Endothelial cell of umbilical vein (primary cell): ENCODE data around the gene INPP5A. TPM values are rescaled to one million over a fixed set of nuclear protein-coding genes. Genes with fewer than 3 reads are reported as not detected.

Experiments
- BruUV-seq: library from RNA; stranded (reverse); fragments of 400-500 nt; replicated peaks from 2 replicates; lab custom pipeline; 2021; lab: Mats Ljungman, UMichigan
- CTCF ChIA-PET: fragments of 300-600, 350-600 bp; sonication (Branson Sonifier 250); formaldehyde crosslinking; loops from one replicate; lab custom pipeline; 2021; ENCODE audit warnings: antibody characterized with exemption, inconsistent platforms; lab: Charles Lee
- POLR2A ChIA-PET: fragments of 300-600, 350-600 bp; sonication (Branson Sonifier 250); formaldehyde crosslinking; loops from one replicate; lab custom pipeline; 2021; ENCODE audit warnings: antibody characterized with exemption, inconsistent platforms; lab: Charles Lee
- DNase-seq: peaks from one replicate; pipeline ENCODE4 v3.0.0-alpha.2; 2011; ENCODE audit warnings: low read depth, low spot score
- FAIRE-seq: peaks from 2 replicates; lab custom pipeline; 2011; peaks lifted over from hg19 to GRCh38; lab: Jason Lieb, UNC
- H2AFZ ChIP-seq: 2 replicates; pipeline ENCODE4 v1.6.0; 2012; ENCODE audit warnings: low read depth, low read length, control low read depth, inconsistent platforms
- H3K27ac ChIP-seq: 2 replicates; pipeline ENCODE4 v1.5.1; 2011; ENCODE audit warnings: low read depth, mild to moderate bottlenecking, control low read depth, low read length, moderate library complexity; ENCODE audit not compliant: insufficient read depth
- H3K27me3 ChIP-seq, 2 experiments: 2 replicates each; pipeline versions ENCODE4 v1.6.0 to v1.6.1; 2011; ENCODE audit warnings: low read length in 2 of 2, mixed read lengths in 1 of 2; ENCODE audit not compliant: control insufficient read depth in 2 of 2, insufficient read depth in 2 of 2
- H3K36me3 ChIP-seq, 2 experiments: 2 replicates in 1 of 2; 3 replicates in 1 of 2; pipeline ENCODE4 v1.5.1; 2011; ENCODE audit warnings: low read length in 2 of 2, mild to moderate bottlenecking in 1 of 2, moderate library complexity in 1 of 2; ENCODE audit not compliant: control insufficient read depth in 2 of 2, insufficient read depth in 2 of 2; ENCODE audit errors: extremely low read depth in 1 of 2
- H3K4me1 ChIP-seq: 3 replicates; pipeline ENCODE4 v1.5.1; 2011; ENCODE audit warnings: mild to moderate bottlenecking, low read length; ENCODE audit not compliant: control insufficient read depth, insufficient read depth; ENCODE audit errors: extremely low read depth
- H3K4me2 ChIP-seq: 2 replicates; pipeline ENCODE4 v1.6.1; 2011; ENCODE audit warnings: low read length, control low read depth, mixed read lengths; ENCODE audit not compliant: insufficient read depth
- H3K4me3 ChIP-seq, 3 experiments: fragments of 200-600 bp in 1 of 3; sonication (generic), shearing (Covaris generic) in 1 of 3; replicated peaks in 1 of 3; 2 replicates each; pipeline ENCODE4 v1.5.1; 2011 to 2016; ENCODE audit warnings: control low read depth in 3 of 3, low read length in 3 of 3, mild to moderate bottlenecking in 2 of 3, inconsistent platforms in 1 of 3, low read depth in 1 of 3, moderate library complexity in 1 of 3; ENCODE audit not compliant: insufficient read depth in 1 of 3
- H3K79me2 ChIP-seq: 2 replicates; pipeline ENCODE4 v1.6.0; 2012; ENCODE audit warnings: low read length, inconsistent platforms; ENCODE audit not compliant: control insufficient read depth, insufficient read depth
- H3K9ac ChIP-seq: replicated peaks from 2 replicates; pipeline ENCODE3; 2011; ENCODE audit warnings: low read length, control low read depth; ENCODE audit not compliant: insufficient read depth; ENCODE audit errors: extremely low read depth
- H3K9me1 ChIP-seq: replicated peaks from 3 replicates; pipeline ENCODE4 v1.6.0; 2011; ENCODE audit warnings: mild to moderate bottlenecking, low read length; ENCODE audit not compliant: control insufficient read depth, insufficient read depth; ENCODE audit errors: extremely low read depth
- H3K9me3 ChIP-seq: replicated peaks from 2 replicates; pipeline ENCODE4 v1.5.1; 2012; ENCODE audit warnings: low read length, inconsistent platforms; ENCODE audit not compliant: control insufficient read depth, insufficient read depth
- H4K20me1 ChIP-seq: replicated peaks from 2 replicates; pipeline ENCODE3; 2011; ENCODE audit warnings: mild to moderate bottlenecking, low read length; ENCODE audit not compliant: control insufficient read depth, insufficient read depth; ENCODE audit errors: extremely low read depth
- EZH2 ChIP-seq: IDR thresholded peaks from 2 replicates; pipeline ENCODE4 v1.6.1; 2012; ENCODE audit warnings: borderline replicate concordance, low read depth, mild to moderate bottlenecking, moderate library complexity, low read length, inconsistent platforms; ENCODE audit not compliant: severe bottlenecking
- FOS ChIP-seq: IDR thresholded peaks from 2 replicates; pipeline ENCODE4 v1.6.1; 2011; ENCODE audit warnings: mild to moderate bottlenecking, low read length, moderate library complexity, borderline replicate concordance; ENCODE audit not compliant: insufficient read depth
- GATA2 ChIP-seq: IDR thresholded peaks from 2 replicates; pipeline ENCODE4 v1.7.0; 2011; ENCODE audit warnings: low read depth, mild to moderate bottlenecking, moderate library complexity, mixed read lengths, low read length; ENCODE audit not compliant: insufficient read length, insufficient read depth
- JUN ChIP-seq: IDR thresholded peaks from 2 replicates; pipeline ENCODE4 v1.6.1; 2011; ENCODE audit warnings: borderline replicate concordance, low read depth; ENCODE audit not compliant: insufficient read length, insufficient read depth
- MYC ChIP-seq: IDR thresholded peaks from one replicate; pipeline ENCODE4 v1.6.1; 2011; ENCODE audit warnings: mild to moderate bottlenecking, low read depth, low read length
- POLR2A ChIP-seq: IDR thresholded peaks from 2 replicates; pipeline ENCODE4 v1.6.1; 2012; ENCODE audit warnings: low read depth, mild to moderate bottlenecking, control low read depth, low read length
- POLR2AphosphoS5 ChIP-seq: IDR thresholded peaks from 2 replicates; pipeline ENCODE4 v1.6.1; 2012; ENCODE audit warnings: low read depth, mild to moderate bottlenecking, control low read depth, low read length, moderate library complexity; ENCODE audit not compliant: insufficient read depth
- dilution Hi-C: fragments of 300-500 bp; cut with MboI; formaldehyde crosslinking; loops from one replicate; pipeline ENCODE4 v1.15.0; 2019; ENCODE audit warnings: low sequenced_read_pairs; ENCODE audit not compliant: extremely low pct_ligation_motif_present
- intact Hi-C: fragments of 100-400 bp; cut with micrococcal nuclease; formaldehyde crosslinking; loops from one replicate; pipeline ENCODE4 v1.10.0; 2022
- polyA plus RNA-seq, 4 experiments: library from polyadenylated mRNA; depleted of rRNA in 3 of 4; stranded (reverse) in 3 of 4; unstranded in 1 of 4; fragments of >200 nt; gene quantifications; 2 replicates each; pipeline versions ENCODE4 v1.2.1 to v1.2.3, GENCODE V29; 2011 to 2012; ENCODE audit warnings: missing spikeins in 1 of 4
- total RNA-seq: library from RNA; stranded (reverse); gene quantifications from 2 replicates; pipeline ENCODE4 v1.2.3, GENCODE V29; 2021
- TF ChIP-seq, protein P1 (sequence below), 2 donors: IDR thresholded peaks; 1 replicate in 1 of 2; 2 replicates in 1 of 2; pipeline ENCODE4 v1.5.1; 2011; ENCODE audit warnings: low read length in 2 of 2, mild to moderate bottlenecking in 2 of 2, moderate library complexity in 2 of 2, control low read depth in 1 of 2, inconsistent platforms in 1 of 2, low read depth in 1 of 2; ENCODE audit not compliant: insufficient read depth in 1 of 2; ENCODE audit errors: extremely low read depth in 1 of 2
- TF ChIP-seq, protein P2 (sequence below): IDR thresholded peaks from 2 replicates; pipeline ENCODE4 v1.6.1; 2011; ENCODE audit not compliant: insufficient read depth, insufficient read length

INPP5A gene
- total and polyA plus RNA-seq, 2 donors (not counting 3 experiments of a cell fraction or from before 2014, with no cell fraction given) = 22.9 to 33.2 TPM

DNA sequence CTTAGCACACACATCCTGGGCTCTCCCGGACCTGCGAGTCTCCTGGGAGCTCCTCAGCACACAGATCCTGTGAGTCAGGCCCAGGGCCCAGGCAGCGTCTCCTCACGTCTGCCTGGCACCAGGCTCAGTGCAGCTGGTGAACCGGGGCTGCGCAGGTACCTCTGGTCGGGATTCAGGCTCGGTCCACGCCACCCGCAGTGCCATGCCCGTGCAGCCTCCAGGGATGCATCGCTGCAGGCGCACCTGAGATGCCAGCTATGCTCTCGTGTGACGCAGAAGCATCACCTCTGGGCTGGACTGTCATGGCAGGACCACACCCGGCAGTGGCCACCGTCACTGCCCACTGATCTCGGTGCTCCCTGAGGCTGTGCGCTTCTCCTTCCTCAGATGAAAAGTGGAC lies 196.3 kb downstream of the INPP5A start:
- intact Hi-C loops = no loop called here
- Histone ChIP-seq H3K27ac (no peak overlapping the region), H3K4me2 (no peak overlapping the region), H3K36me3 (no peaks in the 10 kb centered on the region), H3K27me3 (no peaks in the 10 kb centered on the region), H4K20me1 (no peaks in the 10 kb centered on the region), H3K4me3 (no peak overlapping the region), H3K4me1 (no peaks in the 10 kb centered on the region), H2AFZ (no peak overlapping the region), H3K9me3 (no peaks in the 10 kb centered on the region), H3K9ac (no peak overlapping the region), H3K9me1 (no peaks in the 10 kb centered on the region), H3K79me2 (no peaks in the 10 kb centered on the region)
- dilution Hi-C loops = no loop called here
- no TSS peak for BruUV-seq
- POLR2A ChIA-PET = no interaction called here
- DNase-seq = no peak
- FAIRE-seq = no peak
- CTCF ChIA-PET = interaction anchor here (1.1 kb wide), 1 partner anchor 79 kb away, joined by 7 read pairs; no protein-coding TSS in a partner anchor
- TF ChIP-seq MYC (no peak), EZH2 (no peak), POLR2A (no peak), GATA2 (no peak), POLR2AphosphoS5 (no peak), JUN (no peak), FOS (no peak)
- TF ChIP-seq, protein P1, sequence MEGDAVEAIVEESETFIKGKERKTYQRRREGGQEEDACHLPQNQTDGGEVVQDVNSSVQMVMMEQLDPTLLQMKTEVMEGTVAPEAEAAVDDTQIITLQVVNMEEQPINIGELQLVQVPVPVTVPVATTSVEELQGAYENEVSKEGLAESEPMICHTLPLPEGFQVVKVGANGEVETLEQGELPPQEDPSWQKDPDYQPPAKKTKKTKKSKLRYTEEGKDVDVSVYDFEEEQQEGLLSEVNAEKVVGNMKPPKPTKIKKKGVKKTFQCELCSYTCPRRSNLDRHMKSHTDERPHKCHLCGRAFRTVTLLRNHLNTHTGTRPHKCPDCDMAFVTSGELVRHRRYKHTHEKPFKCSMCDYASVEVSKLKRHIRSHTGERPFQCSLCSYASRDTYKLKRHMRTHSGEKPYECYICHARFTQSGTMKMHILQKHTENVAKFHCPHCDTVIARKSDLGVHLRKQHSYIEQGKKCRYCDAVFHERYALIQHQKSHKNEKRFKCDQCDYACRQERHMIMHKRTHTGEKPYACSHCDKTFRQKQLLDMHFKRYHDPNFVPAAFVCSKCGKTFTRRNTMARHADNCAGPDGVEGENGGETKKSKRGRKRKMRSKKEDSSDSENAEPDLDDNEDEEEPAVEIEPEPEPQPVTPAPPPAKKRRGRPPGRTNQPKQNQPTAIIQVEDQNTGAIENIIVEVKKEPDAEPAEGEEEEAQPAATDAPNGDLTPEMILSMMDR (IDR thresholded peaks at IDR 0.05; ENCODE audit: extremely low read depth in 1 of 2, insufficient read depth in 1 of 2, low read depth in 1 of 2, low read length in 2 of 2) = no peak
- TF ChIP-seq, protein P2, sequence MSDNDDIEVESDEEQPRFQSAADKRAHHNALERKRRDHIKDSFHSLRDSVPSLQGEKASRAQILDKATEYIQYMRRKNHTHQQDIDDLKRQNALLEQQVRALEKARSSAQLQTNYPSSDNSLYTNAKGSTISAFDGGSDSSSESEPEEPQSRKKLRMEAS = no peak
